ENCODE measurements around the gene KCND3. TPM values are rescaled to one million over a fixed set of nuclear protein-coding genes. Genes with fewer than 3 reads are reported as not detected.

Gene KCND3
- total RNA-seq, 4 donors from 2014 or later, result 4.8 to 11.1 (median 5.7) TPM

- no peak for TF ChIP-seq CTCF (IDR thresholded peaks at IDR 0.05; ENCODE audit: low read depth)
Measured at GRCh38 chr1:111906816-111907215, 82.7 kb downstream of the KCND3 start.

GRCh38 chr1:111906111-111906510 lies 83.4 kb downstream of the KCND3 start:
- TF ChIP-seq CTCF (IDR thresholded peaks at IDR 0.05; ENCODE audit: low read depth), result no peak

- TF ChIP-seq CTCF (IDR thresholded peaks at IDR 0.05; ENCODE audit: low read depth), result no peak
Measured at GRCh38 chr1:111904478-111905218, 84.8 kb downstream of the KCND3 start.

GRCh38 chr1:111903871-111904449 lies 85.5 kb downstream of the KCND3 start:
- TF ChIP-seq CTCF (IDR thresholded peaks at IDR 0.05; ENCODE audit: low read depth), result no peak

- TF ChIP-seq CTCF (IDR thresholded peaks at IDR 0.05; ENCODE audit: low read depth), result no peak
Measured at GRCh38 chr1:111903148-111903870, 86.2 kb downstream of the KCND3 start.

GRCh38 chr1:111895469-111895868 lies 94.0 kb downstream of the KCND3 start:
- no peak for TF ChIP-seq CTCF (IDR thresholded peaks at IDR 0.05; ENCODE audit: low read depth)

- TF ChIP-seq CTCF (IDR thresholded peaks at IDR 0.05; ENCODE audit: low read depth), result no peak
Measured at GRCh38 chr1:111895017-111895416, 94.5 kb downstream of the KCND3 start.
